SHP77 (cell line): Measurements from ENCODE around the gene MYO1H.
"Not testable (repeated sequence)": the region's sequence is repeated elsewhere in the genome, so short reads cannot be mapped to it uniquely, and the experiment has no call there.

Source experiments
- DNase-seq, 2 experiments: peaks; one replicate each; lab custom pipeline; 2025; lab: John Stamatoyannopoulos, UW

MYO1H gene

GRCh38 chr12:109421355-109422087 lies 73.8 kb downstream of the MYO1H start:
- DNase-seq = no peak

GRCh38 chr12:109422251-109422650 lies 74.6 kb downstream of the MYO1H start:
- no peak for DNase-seq

- DNase-seq = no peak
These were observed 75.7 kb downstream of the MYO1H start for GRCh38 chr12:109423392-109423791.

GRCh38 chr12:109428037-109428629 lies 80.4 kb downstream of the MYO1H start:
- peak; percentile 40 to 52 for DNase-seq

- DNase-seq = not testable (repeated sequence)
These were observed 81.1 kb downstream of the MYO1H start for GRCh38 chr12:109428804-109429203.

GRCh38 chr12:109430244-109430643 lies 82.5 kb downstream of the MYO1H start:
- DNase-seq = no peak

GRCh38 chr12:109432431-109432830 lies 84.7 kb downstream of the MYO1H start:
- no peak for DNase-seq

GRCh38 chr12:109432842-109433304 lies 85.2 kb downstream of the MYO1H start:
- peak; percentile 75 to 81 for DNase-seq

- DNase-seq = peak in 1 of 2 experiments; percentile 6
These were observed 85.9 kb downstream of the MYO1H start for GRCh38 chr12:109433618-109434017.

- no peak for DNase-seq
These were observed 86.9 kb downstream of the MYO1H start for GRCh38 chr12:109434582-109434981.

GRCh38 chr12:109435428-109436187 lies 87.9 kb downstream of the MYO1H start:
- no peak for DNase-seq

- DNase-seq = no peak
These were observed 88.5 kb downstream of the MYO1H start for GRCh38 chr12:109436188-109436560.

- no peak for DNase-seq
These were observed 91.5 kb downstream of the MYO1H start for GRCh38 chr12:109439181-109439580.

- DNase-seq = not testable (repeated sequence)
These were observed 92.3 kb downstream of the MYO1H start for GRCh38 chr12:109439951-109440350.

GRCh38 chr12:109440851-109441490 lies 93.3 kb downstream of the MYO1H start:
- no peak for DNase-seq

- DNase-seq = no peak
These were observed 96.1 kb downstream of the MYO1H start for GRCh38 chr12:109443794-109444193.

- no peak for DNase-seq
These were observed 96.6 kb downstream of the MYO1H start for GRCh38 chr12:109444259-109444658.

- DNase-seq = no peak
These were observed 97.5 kb downstream of the MYO1H start for GRCh38 chr12:109445191-109445609.

GRCh38 chr12:109446869-109447268 lies 99.2 kb downstream of the MYO1H start:
- no peak for DNase-seq

GRCh38 chr12:109447482-109447881 lies 99.8 kb downstream of the MYO1H start:
- no peak for DNase-seq

GRCh38 chr12:109448272-109448671 lies 100.6 kb downstream of the MYO1H start:
- no peak for DNase-seq

GRCh38 chr12:109448707-109449390 lies 101.1 kb downstream of the MYO1H start:
- DNase-seq = no peak
